ENCODE results near the gene VWC2.
A peak's percentile ranks its signal among the peaks of the same experiment; 100 is the strongest.

Gene VWC2

DNA sequence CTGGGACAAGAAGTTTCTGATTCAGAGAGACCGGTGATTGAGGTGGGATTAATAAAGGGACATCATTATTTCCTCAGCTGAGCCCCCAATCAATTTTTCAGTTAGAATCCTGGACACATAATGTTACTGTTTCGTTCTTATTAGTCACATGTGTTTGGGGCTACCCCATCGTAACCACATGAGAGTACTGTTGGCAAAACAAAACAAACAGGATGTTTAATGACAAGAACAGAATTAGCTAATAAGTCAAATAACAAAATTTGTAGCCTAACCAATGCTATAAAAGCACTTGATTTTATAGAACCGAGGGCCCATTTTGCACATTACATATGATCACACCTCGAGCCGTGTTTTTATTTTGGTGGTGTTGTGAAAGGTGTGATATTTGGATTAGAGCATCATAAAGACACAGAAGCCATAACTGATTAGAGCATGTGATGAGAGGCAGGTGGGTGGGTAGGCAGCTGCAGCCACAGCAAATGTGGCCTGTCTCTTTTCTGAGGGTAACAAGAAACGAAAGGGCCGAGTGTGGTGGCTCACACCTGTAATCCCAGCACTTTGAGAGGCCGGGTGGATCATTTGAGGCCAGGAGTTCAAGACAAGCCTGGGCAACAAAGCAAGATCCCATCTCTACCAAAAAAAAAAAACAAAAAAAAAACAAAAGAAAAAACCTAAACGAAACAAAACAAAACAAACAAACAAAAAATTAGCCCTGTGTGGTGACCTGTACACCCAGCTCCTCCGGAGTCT, 1.8 kb upstream of the VWC2 start:
- H3K4me3 ChIP-seq (ENCODE audit: low read depth in 1 of 2, low read length in 2 of 2): no peak overlapping the region
- peaks cover 0 to 31% of the 10 kb centered on the region in 2 donors for H3K4me1 ChIP-seq (ENCODE audit: control insufficient read depth in 1 of 2, insufficient read depth in 2 of 2, low read length in 2 of 2)
- H3K9me3 ChIP-seq (ENCODE audit: control insufficient read depth in 1 of 2, low read length in 2 of 2): no peaks in the 10 kb centered on the region
- no peak overlapping the region for H3K27ac ChIP-seq (ENCODE audit: low read length)
- H3K27me3 ChIP-seq (ENCODE audit: low read depth, low read length): peaks cover 5% of the 10 kb centered on the region
- H3K36me3 ChIP-seq (ENCODE audit: control insufficient read depth in 1 of 2, insufficient read depth in 2 of 2, low read length in 2 of 2): no peaks in the 10 kb centered on the region

DNA sequence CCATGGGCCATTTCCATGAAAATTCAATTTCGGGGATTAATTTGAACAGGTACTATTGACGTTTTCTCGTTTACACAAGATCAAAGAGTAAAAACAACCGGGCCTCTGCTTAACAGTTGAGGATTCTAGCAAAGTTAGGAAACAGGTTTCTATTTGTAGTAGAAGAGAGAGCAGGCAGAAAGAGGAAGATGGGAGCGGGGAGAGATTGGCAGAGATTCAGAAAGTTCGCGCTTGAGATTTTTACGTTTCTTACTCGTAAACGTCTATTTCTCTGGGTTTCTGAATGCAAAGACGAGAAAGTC, 571 bp upstream of the VWC2 start:
- Histone ChIP-seq H3K4me3 (ENCODE audit: low read depth in 1 of 2, low read length in 2 of 2) (peak overlapping the region; percentile 55 to 76), H3K4me1 (ENCODE audit: control insufficient read depth in 1 of 2, insufficient read depth in 2 of 2, low read length in 2 of 2) (peaks cover 0 to 31% of the 10 kb centered on the region in 2 donors), H3K9me3 (ENCODE audit: control insufficient read depth in 1 of 2, low read length in 2 of 2) (no peaks in the 10 kb centered on the region), H3K27ac (ENCODE audit: low read length) (no peak overlapping the region), H3K27me3 (ENCODE audit: low read depth, low read length) (peaks cover 10% of the 10 kb centered on the region), H3K36me3 (ENCODE audit: control insufficient read depth in 1 of 2, insufficient read depth in 2 of 2, low read length in 2 of 2) (no peaks in the 10 kb centered on the region)

DNA sequence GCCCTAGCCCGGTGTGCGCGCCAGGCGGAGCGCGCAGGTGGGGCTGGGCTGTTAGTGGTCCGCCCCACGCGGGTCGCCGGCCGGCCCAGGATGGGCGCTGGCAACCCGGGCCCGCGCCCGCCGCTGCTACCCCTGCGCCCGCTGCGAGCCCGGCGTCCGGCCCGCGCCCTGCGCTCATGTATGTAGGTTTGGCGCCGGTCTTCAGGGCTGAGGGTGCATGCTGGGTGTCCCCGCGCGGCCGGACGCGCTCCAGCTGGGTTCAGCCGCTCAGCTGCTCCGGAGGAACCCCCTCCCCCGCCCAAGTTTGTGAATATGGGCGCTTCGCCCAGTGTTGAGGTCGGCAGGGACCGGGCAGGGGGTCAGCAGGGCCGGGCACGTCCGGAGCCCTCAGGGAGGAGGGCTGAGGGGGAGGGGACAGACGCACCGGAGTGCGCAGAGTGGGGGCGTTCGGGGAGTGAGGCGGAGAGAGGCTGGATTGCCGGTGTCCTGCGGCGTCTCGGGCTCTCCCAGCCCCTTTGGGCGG, 559 bp downstream of the VWC2 start:
- Histone ChIP-seq H3K27me3 (ENCODE audit: low read depth, low read length) (peaks cover 10% of the 10 kb centered on the region), H3K4me1 (ENCODE audit: control insufficient read depth in 1 of 2, insufficient read depth in 2 of 2, low read length in 2 of 2) (peaks cover 0 to 31% of the 10 kb centered on the region in 2 donors), H3K27ac (ENCODE audit: low read length) (no peak overlapping the region)

DNA sequence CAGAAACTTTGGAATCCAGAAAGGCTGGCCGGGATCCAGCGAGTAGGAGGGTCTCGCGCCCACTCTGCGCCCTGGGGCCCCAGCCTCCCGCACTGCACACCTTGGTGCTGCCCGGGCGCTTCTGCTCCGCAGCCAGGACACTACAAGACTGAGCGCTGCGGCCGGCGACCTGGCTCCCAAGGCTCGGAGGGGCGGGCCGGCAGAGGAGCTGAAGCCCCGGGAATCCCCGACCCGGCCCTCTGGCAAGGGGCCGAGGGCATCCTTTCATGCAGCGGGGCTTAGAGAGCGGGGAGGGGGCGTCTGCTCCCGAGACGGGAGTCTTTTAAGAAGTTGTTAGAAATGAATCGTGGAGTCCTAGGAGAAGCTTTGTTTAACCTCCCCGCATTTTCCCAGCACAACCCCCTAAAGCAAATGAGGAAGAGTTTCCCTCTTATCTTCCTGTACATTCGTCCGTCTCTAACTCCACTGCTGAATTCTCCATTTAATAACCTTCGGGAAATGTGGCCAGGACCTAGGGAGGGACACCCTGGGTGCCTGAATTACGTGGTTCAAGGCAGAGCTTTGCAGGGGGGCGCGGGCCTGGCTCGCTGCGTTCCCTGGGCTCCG, 1.1 kb downstream of the VWC2 start:
- H3K4me1 ChIP-seq (ENCODE audit: control insufficient read depth in 1 of 2, insufficient read depth in 2 of 2, low read length in 2 of 2): peaks cover 0 to 31% of the 10 kb centered on the region in 2 donors
- H3K27me3 ChIP-seq (ENCODE audit: low read depth, low read length): peaks cover 10% of the 10 kb centered on the region
- no peaks in the 10 kb centered on the region for H3K9me3 ChIP-seq (ENCODE audit: control insufficient read depth in 1 of 2, low read length in 2 of 2)
- peak overlapping the region; percentile 46 to 76 for H3K4me3 ChIP-seq (ENCODE audit: low read depth in 1 of 2, low read length in 2 of 2)
- H3K36me3 ChIP-seq (ENCODE audit: control insufficient read depth in 1 of 2, insufficient read depth in 2 of 2, low read length in 2 of 2): no peaks in the 10 kb centered on the region
- H3K27ac ChIP-seq (ENCODE audit: low read length): no peak overlapping the region

More for the DNA sequence above, 559 bp downstream of the VWC2 start:
- Histone ChIP-seq H3K36me3 (ENCODE audit: control insufficient read depth in 1 of 2, insufficient read depth in 2 of 2, low read length in 2 of 2) (no peaks in the 10 kb centered on the region), H3K4me3 (ENCODE audit: low read depth in 1 of 2, low read length in 2 of 2) (peak overlapping the region in 1 of 2 donors; percentile 76), H3K9me3 (ENCODE audit: control insufficient read depth in 1 of 2, low read length in 2 of 2) (no peaks in the 10 kb centered on the region)

DNA sequence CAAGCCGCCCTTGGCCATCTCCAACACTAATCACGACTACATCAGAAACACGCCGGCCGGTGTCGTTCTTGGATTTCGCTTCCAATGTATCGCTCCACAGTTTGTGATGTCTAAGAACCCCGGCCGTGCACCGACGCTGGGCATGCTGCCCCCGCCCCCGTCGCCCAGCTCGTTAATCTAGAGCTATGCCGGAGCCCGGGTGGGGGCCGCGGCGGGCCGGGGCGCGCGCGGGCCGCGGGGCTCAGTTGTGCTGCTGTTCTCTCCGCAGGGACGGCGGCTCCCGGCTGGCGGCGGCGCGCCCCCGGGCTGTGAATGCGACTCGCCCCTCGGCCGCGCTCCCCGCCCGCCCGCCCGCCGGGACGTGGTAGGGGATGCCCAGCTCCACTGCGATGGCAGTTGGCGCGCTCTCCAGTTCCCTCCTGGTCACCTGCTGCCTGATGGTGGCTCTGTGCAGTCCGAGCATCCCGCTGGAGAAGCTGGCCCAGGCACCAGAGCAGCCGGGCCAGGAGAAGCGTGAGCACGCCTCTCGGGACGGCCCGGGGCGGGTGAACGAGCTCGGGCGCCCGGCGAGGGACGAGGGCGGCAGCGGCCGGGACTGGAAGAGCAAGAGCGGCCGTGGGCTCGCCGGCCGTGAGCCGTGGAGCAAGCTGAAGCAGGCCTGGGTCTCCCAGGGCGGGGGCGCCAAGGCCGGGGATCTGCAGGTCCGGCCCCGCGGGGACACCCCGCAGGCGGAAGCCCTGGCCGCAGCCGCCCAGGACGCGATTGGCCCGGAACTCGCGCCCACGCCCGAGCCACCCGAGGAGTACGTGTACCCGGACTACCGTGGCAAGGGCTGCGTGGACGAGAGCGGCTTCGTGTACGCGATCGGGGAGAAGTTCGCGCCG, 1.9 kb downstream of the VWC2 start:
- peaks cover 0 to 31% of the 10 kb centered on the region in 2 donors for H3K4me1 ChIP-seq (ENCODE audit: control insufficient read depth in 1 of 2, insufficient read depth in 2 of 2, low read length in 2 of 2)
- H3K27me3 ChIP-seq (ENCODE audit: low read depth, low read length): peaks cover 10% of the 10 kb centered on the region
- H3K27ac ChIP-seq (ENCODE audit: low read length): no peak overlapping the region
- H3K4me3 ChIP-seq (ENCODE audit: low read depth in 1 of 2, low read length in 2 of 2): peak overlapping the region; percentile 46 to 76
- H3K36me3 ChIP-seq (ENCODE audit: control insufficient read depth in 1 of 2, insufficient read depth in 2 of 2, low read length in 2 of 2): no peaks in the 10 kb centered on the region
- H3K9me3 ChIP-seq (ENCODE audit: control insufficient read depth in 1 of 2, low read length in 2 of 2): no peaks in the 10 kb centered on the region

DNA sequence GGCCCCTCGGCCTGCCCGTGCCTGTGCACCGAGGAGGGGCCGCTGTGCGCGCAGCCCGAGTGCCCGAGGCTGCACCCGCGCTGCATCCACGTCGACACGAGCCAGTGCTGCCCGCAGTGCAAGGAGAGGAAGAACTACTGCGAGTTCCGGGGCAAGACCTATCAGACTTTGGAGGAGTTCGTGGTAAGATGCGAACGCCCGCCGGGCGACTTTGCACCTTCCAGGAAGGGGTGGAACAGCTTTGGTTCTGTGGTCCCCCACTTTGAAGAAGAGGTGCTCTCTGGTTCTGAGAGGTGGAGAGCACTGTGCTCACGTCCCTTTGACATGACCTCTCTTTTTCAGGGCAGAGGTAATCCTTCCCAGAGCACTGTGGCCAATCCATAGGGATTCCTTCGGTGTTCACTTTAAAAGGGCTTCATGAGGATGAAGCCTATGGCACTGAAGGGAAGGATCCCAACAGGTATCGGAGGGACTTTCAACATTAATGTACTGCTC, 2.6 kb downstream of the VWC2 start:
- no peaks in the 10 kb centered on the region for H3K36me3 ChIP-seq (ENCODE audit: control insufficient read depth in 1 of 2, insufficient read depth in 2 of 2, low read length in 2 of 2)
- no peaks in the 10 kb centered on the region for H3K9me3 ChIP-seq (ENCODE audit: control insufficient read depth in 1 of 2, low read length in 2 of 2)
- peak overlapping the region in 1 of 2 donors; percentile 76 for H3K4me3 ChIP-seq (ENCODE audit: low read depth in 1 of 2, low read length in 2 of 2)
- no peak overlapping the region for H3K27ac ChIP-seq (ENCODE audit: low read length)
- peaks cover 10% of the 10 kb centered on the region for H3K27me3 ChIP-seq (ENCODE audit: low read depth, low read length)
- peaks cover 0 to 31% of the 10 kb centered on the region in 2 donors for H3K4me1 ChIP-seq (ENCODE audit: control insufficient read depth in 1 of 2, insufficient read depth in 2 of 2, low read length in 2 of 2)

DNA sequence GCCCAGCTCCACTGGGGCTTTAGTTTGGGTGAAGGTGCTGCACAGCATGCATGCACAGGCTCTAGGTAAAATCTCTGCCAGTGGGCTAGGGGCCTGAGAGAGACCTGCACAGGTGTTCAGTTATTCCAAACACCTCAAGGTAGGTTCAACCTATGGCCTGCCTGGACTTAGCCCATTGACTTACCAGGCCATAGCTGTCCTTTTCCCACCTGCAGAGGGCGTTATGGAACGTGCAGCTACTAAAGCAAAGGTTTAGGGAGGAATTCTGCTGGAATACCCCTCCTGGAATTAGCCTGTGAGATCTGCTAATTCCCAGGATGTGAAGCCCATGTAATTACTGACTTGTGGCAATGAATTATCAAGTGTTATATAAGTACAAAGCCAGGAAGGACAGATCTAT, 3.6 kb downstream of the VWC2 start:
- Histone ChIP-seq H3K9me3 (ENCODE audit: control insufficient read depth in 1 of 2, low read length in 2 of 2) (no peaks in the 10 kb centered on the region), H3K36me3 (ENCODE audit: control insufficient read depth in 1 of 2, insufficient read depth in 2 of 2, low read length in 2 of 2) (no peaks in the 10 kb centered on the region), H3K4me3 (ENCODE audit: low read depth in 1 of 2, low read length in 2 of 2) (no peak overlapping the region), H3K4me1 (ENCODE audit: control insufficient read depth in 1 of 2, insufficient read depth in 2 of 2, low read length in 2 of 2) (peaks cover 0 to 31% of the 10 kb centered on the region in 2 donors), H3K27me3 (ENCODE audit: low read depth, low read length) (peaks cover 10% of the 10 kb centered on the region), H3K27ac (ENCODE audit: low read length) (no peak overlapping the region)

DNA sequence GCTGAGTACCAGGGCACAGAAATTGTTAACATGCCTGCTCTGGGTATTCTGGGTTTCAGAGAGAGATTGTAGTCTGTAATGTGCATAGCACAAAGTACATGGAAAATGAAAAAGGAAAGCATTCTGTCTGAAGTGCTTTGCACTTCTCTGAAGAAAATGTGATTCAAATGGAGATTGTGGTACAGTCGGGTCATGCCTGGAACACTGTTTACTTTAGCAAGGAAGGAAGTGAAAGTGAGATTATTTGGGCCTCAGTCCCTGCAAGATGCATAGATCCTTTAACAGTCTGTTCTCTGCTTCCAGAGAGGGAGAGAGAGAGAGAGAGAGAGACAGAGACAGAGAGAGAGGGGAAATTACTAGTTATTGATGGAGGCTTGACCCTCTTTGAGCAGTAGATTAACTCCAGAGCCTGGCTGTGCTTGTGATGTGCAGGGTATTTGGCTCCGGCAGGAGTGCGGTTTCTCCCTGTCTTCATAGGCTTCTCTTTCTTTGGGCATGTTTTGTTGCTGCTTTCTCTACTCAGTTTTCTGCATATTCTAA, 5.4 kb downstream of the VWC2 start:
- Histone ChIP-seq H3K9me3 (ENCODE audit: control insufficient read depth in 1 of 2, low read length in 2 of 2) (no peaks in the 10 kb centered on the region), H3K27me3 (ENCODE audit: low read depth, low read length) (peaks cover 10% of the 10 kb centered on the region), H3K4me1 (ENCODE audit: control insufficient read depth in 1 of 2, insufficient read depth in 2 of 2, low read length in 2 of 2) (peaks cover 0 to 19% of the 10 kb centered on the region in 2 donors), H3K27ac (ENCODE audit: low read length) (no peak overlapping the region), H3K4me3 (ENCODE audit: low read depth in 1 of 2, low read length in 2 of 2) (no peak overlapping the region), H3K36me3 (ENCODE audit: control insufficient read depth in 1 of 2, insufficient read depth in 2 of 2, low read length in 2 of 2) (no peaks in the 10 kb centered on the region)

DNA sequence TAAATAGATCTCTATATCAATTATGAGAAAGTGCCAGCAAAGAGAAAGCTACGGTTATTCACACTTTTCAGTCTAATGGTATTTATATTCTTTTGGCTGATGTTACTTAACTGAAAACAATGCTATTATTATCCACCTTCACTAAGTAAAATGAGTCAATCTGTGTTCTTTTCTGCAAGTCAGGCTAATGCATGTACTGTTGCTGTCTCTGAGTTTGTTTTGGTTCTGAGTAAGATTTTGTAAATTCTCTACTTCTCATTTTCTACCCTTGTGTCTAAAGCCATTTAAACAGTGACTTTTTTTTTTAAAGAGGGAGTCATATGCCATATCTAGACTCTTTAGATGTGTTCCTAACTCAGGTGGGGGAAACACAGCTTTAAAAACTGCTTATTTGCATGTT, 7.5 kb downstream of the VWC2 start:
- no peak overlapping the region for H3K27ac ChIP-seq (ENCODE audit: low read length)
- H3K9me3 ChIP-seq (ENCODE audit: control insufficient read depth in 1 of 2, low read length in 2 of 2): no peaks in the 10 kb centered on the region
- H3K4me3 ChIP-seq (ENCODE audit: low read depth in 1 of 2, low read length in 2 of 2): no peak overlapping the region
- H3K27me3 ChIP-seq (ENCODE audit: low read depth, low read length): peaks cover 8% of the 10 kb centered on the region
- H3K36me3 ChIP-seq (ENCODE audit: control insufficient read depth in 1 of 2, insufficient read depth in 2 of 2, low read length in 2 of 2): no peaks in the 10 kb centered on the region
- H3K4me1 ChIP-seq (ENCODE audit: control insufficient read depth in 1 of 2, insufficient read depth in 2 of 2, low read length in 2 of 2): peaks cover 0 to under 1% of the 10 kb centered on the region in 2 donors

DNA sequence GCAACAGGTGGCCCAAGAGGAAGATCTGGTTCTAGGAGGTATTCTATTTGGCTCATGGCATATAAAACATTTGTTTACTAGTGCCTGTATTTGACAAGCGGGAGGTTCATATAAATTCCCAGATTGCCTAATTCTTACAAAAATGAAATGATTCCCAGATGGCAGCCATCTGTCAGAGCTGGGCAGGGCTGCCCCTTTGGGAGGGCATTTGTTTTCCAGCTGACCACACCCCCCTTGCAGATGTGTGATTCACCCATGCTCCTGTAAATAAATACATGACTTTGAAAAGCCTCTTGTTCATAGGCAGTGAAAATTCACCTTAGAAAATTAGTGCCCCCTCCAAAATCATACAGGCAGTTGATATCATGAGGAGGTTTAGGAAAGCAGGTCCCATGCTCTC, 8.6 kb downstream of the VWC2 start:
- H3K27me3 ChIP-seq (ENCODE audit: low read depth, low read length): peaks cover 2% of the 10 kb centered on the region
- H3K4me3 ChIP-seq (ENCODE audit: low read depth in 1 of 2, low read length in 2 of 2): no peak overlapping the region
- H3K9me3 ChIP-seq (ENCODE audit: control insufficient read depth in 1 of 2, low read length in 2 of 2): no peaks in the 10 kb centered on the region
- no peaks in the 10 kb centered on the region for H3K4me1 ChIP-seq (ENCODE audit: control insufficient read depth in 1 of 2, insufficient read depth in 2 of 2, low read length in 2 of 2)
- no peaks in the 10 kb centered on the region for H3K36me3 ChIP-seq (ENCODE audit: control insufficient read depth in 1 of 2, insufficient read depth in 2 of 2, low read length in 2 of 2)
- H3K27ac ChIP-seq (ENCODE audit: low read length): no peak overlapping the region

DNA sequence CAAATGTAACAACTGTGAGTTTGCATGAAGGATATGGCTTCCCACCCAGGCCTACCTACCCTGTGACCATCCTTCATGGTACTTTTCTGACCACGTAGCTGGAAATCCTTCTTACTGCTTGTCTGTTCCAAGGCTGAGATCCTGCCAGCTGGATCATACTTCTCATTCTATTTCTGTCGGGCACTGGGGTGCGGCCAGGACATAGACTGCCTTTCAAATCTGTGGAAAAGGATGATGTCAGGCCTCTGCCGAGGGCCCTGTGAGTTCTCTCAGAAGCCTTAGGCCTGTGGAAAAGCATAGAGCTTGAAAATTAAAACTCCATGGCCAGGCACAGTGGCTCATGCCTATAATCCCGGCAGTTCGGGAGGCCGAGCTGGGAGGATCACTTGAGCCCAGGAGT, 10.0 kb downstream of the VWC2 start:
- no peak overlapping the region for H3K27ac ChIP-seq (ENCODE audit: low read length)
- no peak overlapping the region for H3K4me3 ChIP-seq (ENCODE audit: low read depth in 1 of 2, low read length in 2 of 2)
- no peaks in the 10 kb centered on the region for H3K36me3 ChIP-seq (ENCODE audit: control insufficient read depth in 1 of 2, insufficient read depth in 2 of 2, low read length in 2 of 2)
- H3K27me3 ChIP-seq (ENCODE audit: low read depth, low read length): no peaks in the 10 kb centered on the region
- no peaks in the 10 kb centered on the region for H3K9me3 ChIP-seq (ENCODE audit: control insufficient read depth in 1 of 2, low read length in 2 of 2)
- H3K4me1 ChIP-seq (ENCODE audit: control insufficient read depth in 1 of 2, insufficient read depth in 2 of 2, low read length in 2 of 2): no peaks in the 10 kb centered on the region

All from muscle layer of duodenum (tissue), 2 donors.